ENCODE results near the gene CRABP1.

CRABP1 gene

GRCh38 chr15:78392430-78392829, 52.3 kb downstream of the CRABP1 start:
- WGBS (ENCODE audit: insufficient coverage) = 81% methylated on average over 3 of the region's 4 CpGs
- no peak overlapping the region for H3K27ac ChIP-seq (ENCODE audit: insufficient read depth in 1 of 2, low read depth in 1 of 2, low read length in 2 of 2, poor library complexity in 1 of 2, severe bottlenecking in 2 of 2)
- no peaks in the 10 kb centered on the region for H3K27me3 ChIP-seq (replicated peaks in 2 of 5; ENCODE audit: control insufficient read depth in 4 of 5, insufficient read depth in 5 of 5, low read length in 4 of 5)
- POLR2A ChIA-PET = no interaction called here
- no peak overlapping the region for H3K4me3 ChIP-seq (ENCODE audit: control insufficient read depth in 1 of 7, extremely low read depth in 1 of 7, insufficient read depth in 4 of 7, low read depth in 2 of 7, low read length in 6 of 7)
- no peaks in the 10 kb centered on the region for H3K9me3 ChIP-seq (ENCODE audit: control extremely low read depth in 1 of 5, control insufficient read depth in 4 of 5, insufficient read depth in 2 of 5, low read depth in 1 of 5, low read length in 4 of 5)
- H3K4me1 ChIP-seq (ENCODE audit: control extremely low read depth in 1 of 4, control insufficient read depth in 4 of 4, insufficient read depth in 4 of 4, low read length in 3 of 4) = no peaks in the 10 kb centered on the region
- no peaks in the 10 kb centered on the region for H3K36me3 ChIP-seq (ENCODE audit: control insufficient read depth in 4 of 4, insufficient read depth in 4 of 4, low read length in 3 of 4)
- CTCF ChIA-PET = interaction anchor here (0.7 kb wide), 1 partner anchor 1298 kb away, joined by 3 read pairs; no protein-coding TSS in a partner anchor
- DNase-seq = no peak

- no peak for DNase-seq
- H3K27ac ChIP-seq (ENCODE audit: insufficient read depth in 1 of 2, low read depth in 1 of 2, low read length in 2 of 2, poor library complexity in 1 of 2, severe bottlenecking in 2 of 2) = no peak overlapping the region
- H3K4me1 ChIP-seq (ENCODE audit: control extremely low read depth in 1 of 4, control insufficient read depth in 4 of 4, insufficient read depth in 4 of 4, low read length in 3 of 4) = no peaks in the 10 kb centered on the region
- CTCF ChIA-PET = interaction anchor here (0.7 to 1.6 kb wide), 2 partner anchors 15 to 1299 kb away, joined by 3 to 4 read pairs; no protein-coding TSS in a partner anchor
- WGBS (ENCODE audit: insufficient coverage) = no CpG with 5 or more reads among the region's 1 CpG
- no peaks in the 10 kb centered on the region for H3K27me3 ChIP-seq (replicated peaks in 2 of 5; ENCODE audit: control insufficient read depth in 4 of 5, insufficient read depth in 5 of 5, low read length in 4 of 5)
- POLR2A ChIA-PET = no interaction called here
- no peak overlapping the region for H3K4me3 ChIP-seq (ENCODE audit: control insufficient read depth in 1 of 7, extremely low read depth in 1 of 7, insufficient read depth in 4 of 7, low read depth in 2 of 7, low read length in 6 of 7)
- H3K9me3 ChIP-seq (ENCODE audit: control extremely low read depth in 1 of 5, control insufficient read depth in 4 of 5, insufficient read depth in 2 of 5, low read depth in 1 of 5, low read length in 4 of 5) = no peaks in the 10 kb centered on the region
- no peaks in the 10 kb centered on the region for H3K36me3 ChIP-seq (ENCODE audit: control insufficient read depth in 4 of 4, insufficient read depth in 4 of 4, low read length in 3 of 4)
Observed at GRCh38 chr15:78393137-78393536, 53.0 kb downstream of the CRABP1 start.

DNA sequence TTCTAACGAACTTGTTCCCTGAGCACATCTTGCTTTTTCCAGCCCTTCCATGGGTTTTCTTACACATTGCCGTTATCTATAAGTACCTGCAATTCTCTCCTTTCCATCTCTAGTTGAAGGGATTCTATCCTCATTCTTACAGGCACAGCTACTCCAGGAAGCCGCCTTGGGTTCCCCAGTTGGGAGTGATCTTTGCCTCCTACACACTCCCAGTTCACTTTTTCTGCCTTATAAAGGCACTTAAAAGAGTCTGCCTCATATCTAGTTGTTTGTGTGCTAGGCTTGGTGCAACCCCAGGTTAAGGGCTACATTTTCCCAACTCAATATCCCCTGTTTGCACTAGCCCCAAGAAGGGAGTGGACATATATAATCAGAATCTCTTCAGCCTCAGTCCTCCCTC, 53.9 kb downstream of the CRABP1 start:
- Histone ChIP-seq H3K36me3 (ENCODE audit: control insufficient read depth in 4 of 4, insufficient read depth in 4 of 4, low read length in 3 of 4) (no peaks in the 10 kb centered on the region), H3K27me3 (replicated peaks in 2 of 5; ENCODE audit: control insufficient read depth in 4 of 5, insufficient read depth in 5 of 5, low read length in 4 of 5) (no peaks in the 10 kb centered on the region), H3K4me1 (ENCODE audit: control extremely low read depth in 1 of 4, control insufficient read depth in 4 of 4, insufficient read depth in 4 of 4, low read length in 3 of 4) (no peaks in the 10 kb centered on the region), H3K27ac (ENCODE audit: insufficient read depth in 1 of 2, low read depth in 1 of 2, low read length in 2 of 2, poor library complexity in 1 of 2, severe bottlenecking in 2 of 2) (no peak overlapping the region), H3K9me3 (ENCODE audit: control extremely low read depth in 1 of 5, control insufficient read depth in 4 of 5, insufficient read depth in 2 of 5, low read depth in 1 of 5, low read length in 4 of 5) (no peaks in the 10 kb centered on the region), H3K4me3 (ENCODE audit: control insufficient read depth in 1 of 7, extremely low read depth in 1 of 7, insufficient read depth in 4 of 7, low read depth in 2 of 7, low read length in 6 of 7) (no peak overlapping the region)
- no peak for DNase-seq
- WGBS (ENCODE audit: insufficient coverage) = 75% methylated on average over 3 of the region's 3 CpGs
- ChIA-PET POLR2A (no interaction called here), CTCF (interaction anchor here (1.3 to 1.6 kb wide), 2 partner anchors 14 to 23 kb away, joined by 4 read pairs; no protein-coding TSS in a partner anchor)

- CTCF ChIA-PET = interaction anchor here (1.3 kb wide), 1 partner anchor 22 kb away, joined by 4 read pairs; no protein-coding TSS in a partner anchor
- DNase-seq = no peak
- Histone ChIP-seq H3K27me3 (replicated peaks in 2 of 5; ENCODE audit: control insufficient read depth in 4 of 5, insufficient read depth in 5 of 5, low read length in 4 of 5) (no peaks in the 10 kb centered on the region), H3K4me1 (ENCODE audit: control extremely low read depth in 1 of 4, control insufficient read depth in 4 of 4, insufficient read depth in 4 of 4, low read length in 3 of 4) (no peaks in the 10 kb centered on the region), H3K9me3 (ENCODE audit: control extremely low read depth in 1 of 5, control insufficient read depth in 4 of 5, insufficient read depth in 2 of 5, low read depth in 1 of 5, low read length in 4 of 5) (no peaks in the 10 kb centered on the region), H3K36me3 (ENCODE audit: control insufficient read depth in 4 of 4, insufficient read depth in 4 of 4, low read length in 3 of 4) (no peaks in the 10 kb centered on the region), H3K27ac (ENCODE audit: insufficient read depth in 1 of 2, low read depth in 1 of 2, low read length in 2 of 2, poor library complexity in 1 of 2, severe bottlenecking in 2 of 2) (no peak overlapping the region), H3K4me3 (ENCODE audit: control insufficient read depth in 1 of 7, extremely low read depth in 1 of 7, insufficient read depth in 4 of 7, low read depth in 2 of 7, low read length in 6 of 7) (no peak overlapping the region)
- WGBS (ENCODE audit: insufficient coverage) = 96% methylated on average over 10 of the region's 13 CpGs
- POLR2A ChIA-PET = no interaction called here
Observed at GRCh38 chr15:78394981-78395616, 54.9 kb downstream of the CRABP1 start.

GRCh38 chr15:78396186-78396814, 56.1 kb downstream of the CRABP1 start:
- ChIA-PET CTCF (interaction anchor here (0.6 to 1.9 kb wide), 6 partner anchors 10 to 102 kb away, joined by 3 to 8 read pairs (median 3); no protein-coding TSS in a partner anchor), POLR2A (no interaction called here)
- Histone ChIP-seq H3K9me3 (ENCODE audit: control extremely low read depth in 1 of 5, control insufficient read depth in 4 of 5, insufficient read depth in 2 of 5, low read depth in 1 of 5, low read length in 4 of 5) (no peaks in the 10 kb centered on the region), H3K27ac (ENCODE audit: insufficient read depth in 1 of 2, low read depth in 1 of 2, low read length in 2 of 2, poor library complexity in 1 of 2, severe bottlenecking in 2 of 2) (no peak overlapping the region), H3K4me3 (ENCODE audit: control insufficient read depth in 1 of 7, extremely low read depth in 1 of 7, insufficient read depth in 4 of 7, low read depth in 2 of 7, low read length in 6 of 7) (no peak overlapping the region), H3K4me1 (ENCODE audit: control extremely low read depth in 1 of 4, control insufficient read depth in 4 of 4, insufficient read depth in 4 of 4, low read length in 3 of 4) (no peaks in the 10 kb centered on the region), H3K27me3 (replicated peaks in 2 of 5; ENCODE audit: control insufficient read depth in 4 of 5, insufficient read depth in 5 of 5, low read length in 4 of 5) (no peaks in the 10 kb centered on the region), H3K36me3 (ENCODE audit: control insufficient read depth in 4 of 4, insufficient read depth in 4 of 4, low read length in 3 of 4) (no peaks in the 10 kb centered on the region)
- DNase-seq = no peak
- 86% methylated on average over 9 of the region's 9 CpGs for WGBS (ENCODE audit: insufficient coverage)

DNA sequence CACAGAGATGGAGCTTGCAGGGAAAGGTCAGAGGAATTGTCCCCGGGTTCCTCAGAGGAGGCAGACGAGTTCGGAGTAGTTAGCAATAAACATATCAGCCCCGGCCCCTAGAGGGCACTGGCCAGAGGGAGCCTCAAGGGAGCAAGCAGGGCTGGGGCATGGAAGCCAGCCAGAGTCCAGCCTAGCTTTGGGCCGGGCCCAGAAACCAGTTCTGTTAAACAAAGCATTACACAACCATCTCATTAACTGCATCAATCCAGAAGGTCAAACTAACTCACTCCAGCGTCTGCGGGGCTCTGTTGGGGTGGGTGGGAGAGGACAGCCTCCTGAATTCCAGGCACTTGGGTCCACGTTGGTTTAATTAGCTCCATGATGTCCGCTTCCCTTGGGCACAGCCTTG, 56.8 kb downstream of the CRABP1 start:
- ChIA-PET CTCF (interaction anchor here (0.6 to 1.9 kb wide), 6 partner anchors 10 to 102 kb away, joined by 3 to 8 read pairs (median 3); no protein-coding TSS in a partner anchor), POLR2A (no interaction called here)
- peak in 1 of 3 donors; percentile 7 for DNase-seq
- H3K9me3 ChIP-seq (ENCODE audit: control extremely low read depth in 1 of 5, control insufficient read depth in 4 of 5, insufficient read depth in 2 of 5, low read depth in 1 of 5, low read length in 4 of 5) = no peaks in the 10 kb centered on the region
- no peak overlapping the region for H3K4me3 ChIP-seq (ENCODE audit: control insufficient read depth in 1 of 7, extremely low read depth in 1 of 7, insufficient read depth in 4 of 7, low read depth in 2 of 7, low read length in 6 of 7)
- H3K27me3 ChIP-seq (replicated peaks in 2 of 5; ENCODE audit: control insufficient read depth in 4 of 5, insufficient read depth in 5 of 5, low read length in 4 of 5) = no peaks in the 10 kb centered on the region
- no peak overlapping the region for H3K27ac ChIP-seq (ENCODE audit: insufficient read depth in 1 of 2, low read depth in 1 of 2, low read length in 2 of 2, poor library complexity in 1 of 2, severe bottlenecking in 2 of 2)
- WGBS (ENCODE audit: insufficient coverage) = 92% methylated on average over 5 of the region's 9 CpGs
- no peaks in the 10 kb centered on the region for H3K36me3 ChIP-seq (ENCODE audit: control insufficient read depth in 4 of 4, insufficient read depth in 4 of 4, low read length in 3 of 4)
- no peaks in the 10 kb centered on the region for H3K4me1 ChIP-seq (ENCODE audit: control extremely low read depth in 1 of 4, control insufficient read depth in 4 of 4, insufficient read depth in 4 of 4, low read length in 3 of 4)

GRCh38 chr15:78397382-78397781, 57.2 kb downstream of the CRABP1 start:
- no peaks in the 10 kb centered on the region for H3K9me3 ChIP-seq (ENCODE audit: control extremely low read depth in 1 of 5, control insufficient read depth in 4 of 5, insufficient read depth in 2 of 5, low read depth in 1 of 5, low read length in 4 of 5)
- no peaks in the 10 kb centered on the region for H3K36me3 ChIP-seq (ENCODE audit: control insufficient read depth in 4 of 4, insufficient read depth in 4 of 4, low read length in 3 of 4)
- H3K27ac ChIP-seq (ENCODE audit: insufficient read depth in 1 of 2, low read depth in 1 of 2, low read length in 2 of 2, poor library complexity in 1 of 2, severe bottlenecking in 2 of 2) = no peak overlapping the region
- POLR2A ChIA-PET = no interaction called here
- CTCF ChIA-PET = interaction anchor here (1.0 to 2.6 kb wide), 5 partner anchors 10 to 103 kb away, joined by 3 to 8 read pairs (median 3); no protein-coding TSS in a partner anchor
- no peak for DNase-seq
- no peaks in the 10 kb centered on the region for H3K27me3 ChIP-seq (replicated peaks in 2 of 5; ENCODE audit: control insufficient read depth in 4 of 5, insufficient read depth in 5 of 5, low read length in 4 of 5)
- no peaks in the 10 kb centered on the region for H3K4me1 ChIP-seq (ENCODE audit: control extremely low read depth in 1 of 4, control insufficient read depth in 4 of 4, insufficient read depth in 4 of 4, low read length in 3 of 4)
- 76% methylated on average over 2 of the region's 2 CpGs for WGBS (ENCODE audit: insufficient coverage)
- no peak overlapping the region for H3K4me3 ChIP-seq (ENCODE audit: control insufficient read depth in 1 of 7, extremely low read depth in 1 of 7, insufficient read depth in 4 of 7, low read depth in 2 of 7, low read length in 6 of 7)
